HCT116 (cell line): ENCODE results near the gene BCAS4.

ENCODE experiments used
- ATF3 ChIP-seq: IDR thresholded peaks from 2 replicates; pipeline ENCODE4 v1.6.1; 2012
- CTCF ChIP-seq, 3 experiments: fragments of 200-600 bp in 1 of 3; sonication (generic) in 1 of 3; IDR thresholded peaks in 2 of 3; conservative IDR thresholded peaks in 1 of 3; 2 replicates each; pipeline ENCODE4 v1.5.1; 2012 to 2017; ENCODE audit warnings: low read depth in 2 of 3, low read length in 2 of 3, antibody characterized with exemption in 1 of 3, borderline replicate concordance in 1 of 3, control low read depth in 1 of 3, mild to moderate bottlenecking in 1 of 3, mixed read lengths in 1 of 3, mixed run types in 1 of 3, moderate library complexity in 1 of 3; ENCODE audit not compliant: insufficient read depth in 1 of 3
- ELF1 ChIP-seq: IDR thresholded peaks from 2 replicates; pipeline ENCODE4 v1.6.1; 2012; ENCODE audit warnings: low read depth, borderline replicate concordance
- EZH2 ChIP-seq: fragments of 200-600 bp; sonication (generic); IDR thresholded peaks from 2 replicates; pipeline ENCODE4 v1.6.1; 2017; ENCODE audit warnings: antibody characterized with exemption, mixed run types
- POLR2A ChIP-seq: IDR thresholded peaks from 2 replicates; pipeline ENCODE4 v1.7.0; 2011; ENCODE audit warnings: borderline replicate concordance; ENCODE audit not compliant: insufficient read depth, insufficient read length; ENCODE audit errors: extremely low read depth
- POLR2AphosphoS5 ChIP-seq: IDR thresholded peaks from 2 replicates; pipeline ENCODE4 v1.6.1; 2011; ENCODE audit warnings: mild to moderate bottlenecking, low read depth, low read length, moderate library complexity
- ZFX ChIP-seq: fragments of 450-650 bp; IDR thresholded peaks from 2 replicates; pipeline ENCODE4 v1.6.1; 2017

- TF ChIP-seq POLR2A (no peak), CTCF (IDR thresholded peaks at IDR 0.05 in 2 of 3, conservative IDR thresholded peaks at IDR 0.05 in 1 of 3; ENCODE audit: borderline replicate concordance in 1 of 3, insufficient read depth in 1 of 3, low read depth in 2 of 3, low read length in 2 of 3) (no peak), POLR2AphosphoS5 (no peak), ATF3 (no peak), ELF1 (no peak), ZFX (no peak), EZH2 (no peak)
These were observed 32.2 kb upstream of the BCAS4 start for GRCh38 chr20:50762435-50763220.
